HG03439 (cell line): ENCODE measurements around the gene TRAPPC12.
"Not testable (repeated sequence)": the region's sequence is repeated elsewhere in the genome, so short reads cannot be mapped to it uniquely, and the experiment has no call there.

ENCODE experiments used
- ATAC-seq: cut with Tn5 transposase; IDR thresholded peaks from one replicate; pipeline ENCODE4 v1.9.1; 2021; ENCODE audit warnings: mild to moderate bottlenecking, moderate library complexity; ENCODE audit not compliant: unreplicated experiment

The TRAPPC12 gene

DNA sequence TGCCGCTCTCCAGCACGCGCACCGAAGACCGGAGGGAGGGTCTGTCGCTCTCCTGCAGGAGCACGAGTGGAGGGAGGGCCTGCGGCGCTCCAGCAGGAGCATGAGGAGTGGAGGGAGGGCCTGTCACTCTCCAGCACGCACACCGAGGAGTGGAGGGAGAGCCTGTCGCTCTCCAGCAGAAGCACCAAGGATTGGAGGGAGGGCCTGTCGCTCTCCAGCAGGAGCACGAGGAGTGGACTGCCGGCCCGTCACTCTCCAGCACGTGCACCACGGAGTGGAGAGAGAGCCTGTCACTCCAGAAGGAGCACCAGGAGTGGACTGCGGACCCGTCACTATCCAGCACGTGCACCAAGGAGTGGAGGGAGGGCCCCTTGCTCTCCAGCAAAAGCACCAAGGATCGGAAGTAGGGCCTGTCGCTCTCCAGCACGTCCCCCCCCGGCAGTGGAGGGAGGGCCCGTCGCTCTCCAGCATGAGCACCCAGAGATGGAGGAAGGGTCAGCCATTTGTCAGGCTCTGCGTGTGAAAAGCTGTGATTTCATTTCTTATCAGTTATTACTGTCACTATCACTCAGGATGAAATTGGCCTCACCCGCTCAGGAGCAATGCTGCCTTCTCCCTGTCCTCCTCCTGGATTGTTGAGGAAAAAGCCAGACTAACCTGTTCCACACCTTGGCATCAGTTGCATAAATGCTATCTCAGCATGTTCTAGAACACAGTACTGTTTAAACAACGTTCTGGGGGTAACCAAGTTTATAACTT is 103.9 kb downstream of the TRAPPC12 start:
- no peak for ATAC-seq

- no peak for ATAC-seq
Measured at GRCh38 chr2:3483986-3484960, 104.8 kb downstream of the TRAPPC12 start.

GRCh38 chr2:3485166-3485565 is 105.7 kb downstream of the TRAPPC12 start:
- no peak for ATAC-seq

DNA sequence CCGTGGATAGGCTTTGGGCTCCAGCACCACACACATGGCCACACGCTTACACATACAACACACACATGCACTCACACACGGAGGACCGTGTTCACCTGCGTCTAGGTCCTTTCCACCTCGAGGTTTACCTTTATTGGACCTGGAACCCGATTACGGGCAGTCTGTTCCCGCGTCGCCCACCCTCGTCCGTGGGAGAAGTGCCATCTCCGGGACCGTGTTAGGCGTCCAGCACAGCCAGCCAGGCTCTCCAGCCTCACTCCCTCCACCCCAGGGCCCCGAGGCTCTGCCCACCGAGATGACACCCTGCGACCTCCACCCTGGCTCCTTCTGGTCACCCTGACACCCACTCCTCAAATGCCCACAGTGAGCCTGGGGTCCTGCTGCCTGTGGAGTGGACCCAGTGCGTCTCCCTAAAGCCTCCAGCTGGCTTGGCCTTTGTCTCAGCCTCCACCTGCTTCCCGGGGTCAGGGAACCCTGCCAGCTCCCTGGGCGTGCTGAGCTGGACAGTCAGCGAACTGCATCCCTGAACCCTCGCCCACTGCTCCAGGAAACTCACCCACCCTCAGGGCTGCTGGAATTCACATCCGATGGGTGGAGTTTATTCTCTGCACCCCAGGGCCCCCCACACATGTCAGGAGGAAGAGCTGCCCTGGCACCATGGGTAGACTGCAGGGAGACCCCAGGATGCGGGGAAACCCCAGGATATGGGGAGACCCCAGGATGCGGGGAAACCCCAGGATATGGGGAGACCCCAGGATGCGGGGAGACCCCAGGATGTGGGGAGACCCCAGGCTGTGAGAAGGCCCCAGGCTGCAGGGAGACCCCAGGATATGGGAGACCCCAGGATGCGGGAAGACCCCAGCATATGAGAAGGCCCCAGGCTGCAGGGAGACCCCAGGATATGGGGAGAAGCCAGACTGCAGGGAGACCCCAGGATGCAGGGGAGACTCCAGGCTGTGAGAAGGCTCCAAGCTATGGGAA is 106.8 kb downstream of the TRAPPC12 start:
- ATAC-seq = no peak

GRCh38 chr2:3487028-3487425 is 107.5 kb downstream of the TRAPPC12 start:
- ATAC-seq = no peak

DNA sequence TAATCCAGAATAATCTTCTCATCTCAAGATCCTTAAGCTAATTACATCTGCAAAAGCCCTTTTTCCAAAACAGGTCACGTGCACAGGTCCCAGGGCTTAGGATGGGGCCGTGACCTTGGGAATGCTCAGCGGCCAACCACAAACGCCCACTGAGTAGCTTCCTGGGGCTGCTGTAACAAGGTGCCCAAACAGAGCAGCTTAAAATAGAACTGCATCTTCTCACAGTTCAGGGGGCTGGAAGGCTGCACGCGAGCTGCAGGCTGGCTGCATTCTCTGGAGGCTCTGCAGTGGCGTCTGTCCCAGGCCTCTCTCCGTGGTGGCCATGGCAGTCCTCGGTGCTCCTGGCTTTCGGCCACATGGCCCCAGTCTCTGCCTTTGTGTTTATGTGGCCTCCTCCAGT is 107.9 kb downstream of the TRAPPC12 start:
- ATAC-seq = no peak

GRCh38 chr2:3488061-3488531 is 108.6 kb downstream of the TRAPPC12 start:
- no peak for ATAC-seq

DNA sequence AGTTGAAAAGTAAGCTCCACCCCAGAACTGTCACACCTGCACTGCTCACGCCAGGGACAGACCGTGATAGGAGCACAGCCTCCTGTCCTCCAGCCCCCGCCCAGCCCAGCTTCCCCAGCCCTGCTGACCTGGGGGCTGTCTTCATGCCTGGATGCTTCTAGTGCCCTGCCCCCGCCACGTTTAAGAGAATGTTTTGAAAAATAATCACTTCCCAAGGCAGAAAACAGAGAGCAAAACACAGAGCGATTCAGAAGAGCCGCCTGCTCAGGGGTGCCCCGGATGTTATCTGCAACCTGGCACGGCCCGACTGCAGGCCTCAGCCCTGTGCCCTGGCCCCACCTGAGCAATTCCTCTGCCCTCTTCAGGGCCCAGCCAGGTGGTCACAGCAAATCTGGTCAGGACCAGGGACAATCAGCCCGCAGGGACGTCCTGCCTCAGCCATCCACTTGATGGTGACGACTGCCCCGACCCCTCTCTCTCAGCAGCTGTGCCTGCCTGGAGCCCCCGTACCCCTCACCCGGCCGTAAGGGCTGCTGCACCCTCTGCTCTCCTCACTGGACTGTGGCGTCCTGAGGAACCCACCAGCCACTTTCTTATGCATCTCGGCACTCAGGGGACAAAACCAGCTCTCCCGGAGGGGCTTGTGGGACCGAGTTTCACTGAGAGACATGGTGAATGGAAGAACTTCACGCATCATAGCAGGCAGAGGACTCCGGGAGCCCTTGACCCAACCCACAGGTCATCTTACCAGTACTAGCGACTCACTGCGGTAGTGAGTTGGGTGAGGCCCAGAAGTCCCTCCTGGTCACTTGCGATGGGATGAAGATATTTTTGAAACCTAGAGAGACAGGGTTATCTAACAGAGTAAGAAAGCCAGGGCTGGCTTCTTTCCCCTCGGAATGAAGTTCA is 109.6 kb downstream of the TRAPPC12 start:
- ATAC-seq = no peak

DNA sequence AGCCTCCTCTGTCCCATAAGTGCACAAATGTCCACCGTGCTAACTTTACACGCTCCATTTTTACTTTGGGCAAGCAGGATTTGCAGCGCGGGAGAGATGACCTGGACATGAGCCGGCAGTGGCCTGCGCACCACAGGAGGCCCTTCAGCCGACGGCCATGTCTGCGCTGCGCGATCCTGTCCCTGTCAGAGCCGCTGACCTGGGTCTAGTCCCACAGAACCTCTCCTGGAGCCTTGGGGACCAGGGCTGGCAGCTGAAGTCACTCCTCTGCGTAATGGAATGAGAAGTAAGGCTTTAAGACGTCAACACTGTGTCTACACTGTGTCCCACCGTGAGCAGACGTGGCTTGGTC is 110.2 kb downstream of the TRAPPC12 start:
- ATAC-seq = no peak

DNA sequence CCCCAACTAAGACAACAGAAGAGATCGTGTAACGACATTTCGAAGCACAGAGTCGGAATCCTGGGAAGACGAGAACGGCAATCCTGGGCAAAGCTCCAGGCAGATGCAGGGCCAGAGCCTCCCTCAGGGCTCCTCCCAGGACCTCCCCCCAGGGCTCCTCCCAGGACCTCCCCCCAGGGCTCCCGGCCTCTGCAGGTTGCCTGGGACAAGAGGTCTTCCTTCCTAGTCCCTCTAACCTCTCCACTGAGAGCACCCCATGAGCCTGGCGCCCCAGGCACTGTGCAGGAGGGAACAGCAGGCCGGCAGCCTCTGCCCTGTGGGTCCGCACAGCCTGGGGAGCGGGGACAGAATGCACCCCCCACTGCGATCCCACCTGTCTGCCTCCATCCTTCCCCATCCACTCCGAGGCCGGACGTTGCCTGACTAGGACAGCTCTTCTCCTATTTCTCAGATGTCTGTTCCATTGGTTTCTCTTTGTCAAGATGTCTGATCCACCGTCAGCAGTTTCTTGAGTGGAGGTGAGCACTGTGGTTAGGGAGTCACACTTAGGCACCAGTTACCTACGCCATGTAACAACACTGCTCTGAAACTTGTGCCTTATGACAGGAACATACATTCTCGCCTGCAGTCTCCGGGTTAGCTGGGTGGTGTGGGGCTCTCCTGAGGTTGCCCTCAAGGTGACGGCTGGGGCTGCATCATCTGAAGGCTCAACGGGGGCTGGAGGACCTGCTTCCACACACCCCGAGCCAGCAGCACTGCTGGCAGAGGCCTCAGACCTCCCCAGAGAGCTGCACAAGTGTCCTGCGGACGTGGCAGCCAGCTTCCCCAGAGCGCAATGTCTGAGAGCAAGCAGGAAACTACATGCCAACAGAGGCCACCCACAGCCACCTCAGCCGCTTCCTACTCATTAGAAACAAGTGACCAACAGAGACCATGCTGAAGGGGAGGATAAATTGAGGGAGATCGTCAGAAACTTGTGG is 111.0 kb downstream of the TRAPPC12 start:
- ATAC-seq = no peak

- no peak for ATAC-seq
Measured at GRCh38 chr2:3491306-3491705, 111.8 kb downstream of the TRAPPC12 start.

DNA sequence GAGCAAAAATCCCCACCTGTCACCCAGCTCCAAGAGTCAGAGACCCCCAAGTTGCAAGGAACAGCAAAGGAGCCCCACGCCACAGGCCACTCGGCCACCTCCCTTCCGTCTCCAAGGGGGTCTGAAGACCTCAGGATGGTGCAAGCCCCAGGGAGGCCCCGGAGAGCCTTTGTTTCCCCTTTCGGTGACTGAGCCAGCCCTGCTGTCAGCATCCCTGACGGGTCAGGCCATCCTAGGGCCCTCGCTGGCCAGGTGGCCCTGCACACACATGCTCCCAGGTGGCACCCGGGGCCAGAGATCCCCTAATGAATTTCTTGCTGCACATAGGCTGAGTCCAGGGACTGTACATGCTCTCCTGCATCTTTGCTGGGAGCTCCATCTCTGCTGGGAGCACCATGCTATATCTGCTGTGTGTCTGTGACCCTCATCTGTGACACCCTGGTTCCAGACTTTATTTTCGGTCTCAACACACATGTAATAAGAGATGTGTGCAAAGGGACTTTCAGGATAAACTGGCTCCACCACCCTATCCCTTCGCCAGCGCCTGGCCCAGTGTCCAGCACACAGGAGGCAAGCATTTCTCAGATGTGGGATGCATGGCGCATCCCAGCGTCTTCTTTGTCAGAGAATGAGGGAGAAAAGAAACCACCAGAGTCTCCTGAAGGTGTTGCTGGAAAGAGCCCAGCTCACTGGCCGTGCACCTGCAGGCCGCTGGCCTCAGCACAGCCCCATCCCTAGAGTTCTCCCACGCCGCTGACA is 112.4 kb downstream of the TRAPPC12 start:
- no peak for ATAC-seq

GRCh38 chr2:3492475-3492787 is 112.9 kb downstream of the TRAPPC12 start:
- not testable (repeated sequence) for ATAC-seq

DNA sequence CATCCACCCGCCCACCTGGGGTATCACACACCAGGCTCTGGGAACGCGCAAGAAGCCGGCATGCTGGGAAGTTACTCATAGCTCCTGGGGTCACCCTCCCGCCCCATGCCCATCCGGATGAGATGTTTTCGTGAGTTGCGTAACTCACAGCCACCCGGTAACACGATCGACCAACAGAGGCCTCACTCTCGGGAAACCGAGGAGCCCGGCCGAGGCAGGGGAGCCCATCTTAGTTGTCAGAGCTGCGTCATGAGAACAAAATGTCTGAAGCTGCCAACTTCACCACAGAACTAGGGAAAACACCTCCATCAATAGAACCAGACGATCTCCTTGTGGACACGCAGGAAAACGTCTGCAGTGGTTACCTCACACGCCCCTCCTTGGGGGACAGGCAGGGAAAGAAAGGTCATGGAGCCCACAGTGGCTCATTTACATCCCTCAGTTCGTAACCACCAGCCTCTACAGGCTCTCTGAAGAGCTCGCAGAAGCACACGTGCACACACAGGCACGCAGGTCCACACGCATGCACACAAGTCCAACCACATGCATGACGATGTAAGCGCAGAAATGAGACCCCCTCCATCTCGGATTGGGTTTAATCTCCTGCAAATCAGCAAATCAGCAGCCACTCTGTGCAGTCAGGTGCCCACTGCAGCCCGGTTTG is 113.6 kb downstream of the TRAPPC12 start:
- ATAC-seq = no peak

DNA sequence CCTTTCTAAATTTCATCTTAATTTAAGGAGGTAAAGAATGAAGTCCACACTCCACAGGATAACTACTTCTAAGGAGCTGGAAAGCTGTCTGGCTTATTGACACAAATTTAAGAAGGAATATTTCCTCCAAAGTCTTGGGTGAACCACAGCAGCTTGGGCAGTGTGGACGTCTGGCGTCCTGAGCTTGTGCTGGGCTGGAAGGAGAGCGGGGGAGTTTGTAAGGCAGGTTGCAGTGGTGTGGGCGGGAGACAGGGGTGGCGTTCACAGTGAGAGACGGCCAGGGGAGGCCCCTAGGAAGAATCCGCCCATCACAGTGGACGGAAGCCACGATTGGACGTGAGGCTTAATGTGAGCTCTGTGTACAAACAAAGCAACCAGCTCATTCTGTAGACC is 114.1 kb downstream of the TRAPPC12 start:
- ATAC-seq = no peak

GRCh38 chr2:3494984-3495666 is 115.6 kb downstream of the TRAPPC12 start:
- no peak for ATAC-seq

DNA sequence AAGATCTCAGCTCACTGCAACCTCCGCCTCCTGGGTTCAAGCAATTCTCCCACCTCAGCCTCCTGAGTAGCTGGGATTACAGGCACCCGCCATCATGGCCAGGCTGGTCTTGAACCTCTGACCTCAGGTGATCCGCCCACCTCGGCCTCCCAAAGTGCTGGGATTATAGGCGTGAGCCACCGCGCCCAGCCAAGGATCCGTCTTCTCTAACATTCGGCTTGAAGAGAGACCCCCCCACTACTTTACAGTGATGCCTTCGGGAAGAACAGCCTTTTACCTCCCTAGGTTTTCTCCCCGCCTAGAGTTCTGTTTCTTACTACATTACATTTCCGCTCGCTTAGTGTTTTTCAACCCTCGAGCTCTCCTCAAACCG is 117.2 kb downstream of the TRAPPC12 start:
- ATAC-seq = not testable (repeated sequence)
